ENCODE measurements around the gene THEMIS.

- TF ChIP-seq, protein P1, sequence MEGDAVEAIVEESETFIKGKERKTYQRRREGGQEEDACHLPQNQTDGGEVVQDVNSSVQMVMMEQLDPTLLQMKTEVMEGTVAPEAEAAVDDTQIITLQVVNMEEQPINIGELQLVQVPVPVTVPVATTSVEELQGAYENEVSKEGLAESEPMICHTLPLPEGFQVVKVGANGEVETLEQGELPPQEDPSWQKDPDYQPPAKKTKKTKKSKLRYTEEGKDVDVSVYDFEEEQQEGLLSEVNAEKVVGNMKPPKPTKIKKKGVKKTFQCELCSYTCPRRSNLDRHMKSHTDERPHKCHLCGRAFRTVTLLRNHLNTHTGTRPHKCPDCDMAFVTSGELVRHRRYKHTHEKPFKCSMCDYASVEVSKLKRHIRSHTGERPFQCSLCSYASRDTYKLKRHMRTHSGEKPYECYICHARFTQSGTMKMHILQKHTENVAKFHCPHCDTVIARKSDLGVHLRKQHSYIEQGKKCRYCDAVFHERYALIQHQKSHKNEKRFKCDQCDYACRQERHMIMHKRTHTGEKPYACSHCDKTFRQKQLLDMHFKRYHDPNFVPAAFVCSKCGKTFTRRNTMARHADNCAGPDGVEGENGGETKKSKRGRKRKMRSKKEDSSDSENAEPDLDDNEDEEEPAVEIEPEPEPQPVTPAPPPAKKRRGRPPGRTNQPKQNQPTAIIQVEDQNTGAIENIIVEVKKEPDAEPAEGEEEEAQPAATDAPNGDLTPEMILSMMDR (IDR thresholded peaks at IDR 0.05; ENCODE audit: low read depth, low read length), result no peak
- TF ChIP-seq EZH2phosphoT487 (IDR thresholded peaks at IDR 0.05; ENCODE audit: low read depth), result no peak
These were observed 152.6 kb downstream of the THEMIS start for GRCh38 chr6:127748290-127748689.
